ENCODE data around the gene WSB1.

- TF ChIP-seq POLR2A (IDR thresholded peaks at IDR 0.05) (no peak), POLR2AphosphoS5 (IDR thresholded peaks at IDR 0.05) (no peak)
- TF ChIP-seq, protein P1, sequence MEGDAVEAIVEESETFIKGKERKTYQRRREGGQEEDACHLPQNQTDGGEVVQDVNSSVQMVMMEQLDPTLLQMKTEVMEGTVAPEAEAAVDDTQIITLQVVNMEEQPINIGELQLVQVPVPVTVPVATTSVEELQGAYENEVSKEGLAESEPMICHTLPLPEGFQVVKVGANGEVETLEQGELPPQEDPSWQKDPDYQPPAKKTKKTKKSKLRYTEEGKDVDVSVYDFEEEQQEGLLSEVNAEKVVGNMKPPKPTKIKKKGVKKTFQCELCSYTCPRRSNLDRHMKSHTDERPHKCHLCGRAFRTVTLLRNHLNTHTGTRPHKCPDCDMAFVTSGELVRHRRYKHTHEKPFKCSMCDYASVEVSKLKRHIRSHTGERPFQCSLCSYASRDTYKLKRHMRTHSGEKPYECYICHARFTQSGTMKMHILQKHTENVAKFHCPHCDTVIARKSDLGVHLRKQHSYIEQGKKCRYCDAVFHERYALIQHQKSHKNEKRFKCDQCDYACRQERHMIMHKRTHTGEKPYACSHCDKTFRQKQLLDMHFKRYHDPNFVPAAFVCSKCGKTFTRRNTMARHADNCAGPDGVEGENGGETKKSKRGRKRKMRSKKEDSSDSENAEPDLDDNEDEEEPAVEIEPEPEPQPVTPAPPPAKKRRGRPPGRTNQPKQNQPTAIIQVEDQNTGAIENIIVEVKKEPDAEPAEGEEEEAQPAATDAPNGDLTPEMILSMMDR (IDR thresholded peaks at IDR 0.05 in 8 of 11, conservative IDR thresholded peaks at IDR 0.05 in 3 of 11) = no peak
Measured at GRCh38 chr17:27283751-27284150, 10.2 kb upstream of the WSB1 start.

Data from spleen (tissue), 7 donors.